ENCODE data around the gene TMEM190.

Gene TMEM190

DNA sequence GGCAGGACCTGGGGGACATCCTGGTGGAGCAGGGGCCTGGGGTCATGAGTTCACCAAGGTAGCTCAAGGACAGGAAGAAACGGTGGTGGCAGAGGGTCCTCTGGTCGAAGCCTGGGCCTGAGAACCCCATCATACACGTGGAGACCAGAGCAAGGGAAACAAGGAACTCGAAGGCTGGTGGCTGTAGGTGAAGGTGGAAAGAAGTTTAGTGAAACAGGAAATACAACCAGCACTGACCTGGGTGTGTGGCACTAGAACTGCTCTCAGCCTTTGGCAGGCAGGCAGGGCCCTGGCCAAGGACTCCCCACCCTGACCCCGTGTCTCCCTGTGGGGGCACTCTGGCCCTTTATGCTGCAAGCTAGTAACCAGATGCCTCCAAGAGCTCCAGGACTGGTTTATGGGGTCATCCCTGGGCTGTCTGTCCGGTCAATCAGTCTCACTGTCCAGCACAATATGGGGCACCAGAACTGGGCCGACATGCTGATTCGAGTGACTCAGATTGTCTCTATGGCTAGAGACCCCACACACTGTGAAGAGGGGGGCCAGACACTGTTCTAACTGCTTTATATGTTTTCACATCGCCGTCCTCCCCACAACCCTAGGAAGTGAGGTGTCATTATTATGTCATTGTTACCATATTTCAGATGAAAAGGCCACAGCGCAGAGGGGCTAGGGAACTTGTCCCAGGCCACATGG is 25.9 kb upstream of the TMEM190 start:
- FAIRE-seq (no peak), DNase-seq (ENCODE audit: low spot score) (no peak)

DNA sequence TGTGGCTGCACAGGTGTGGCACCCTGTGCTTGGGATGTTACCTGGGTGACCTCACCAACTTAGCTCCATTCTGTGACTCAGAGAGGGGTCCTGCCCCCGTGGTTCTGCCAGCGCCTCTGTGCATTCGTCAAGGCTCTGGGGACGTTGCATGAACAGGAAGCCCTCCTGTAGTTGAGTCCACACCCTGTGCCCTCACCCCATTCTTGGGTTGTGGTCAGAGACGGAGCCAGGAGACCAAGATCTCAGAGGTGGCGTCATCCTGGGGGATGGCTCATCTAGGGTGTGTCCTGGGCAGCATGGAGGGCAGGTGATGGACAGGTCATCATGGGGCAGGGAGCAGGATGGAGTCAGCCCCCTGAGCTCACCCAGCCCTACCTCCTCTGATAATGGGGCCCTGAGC is 24.6 kb upstream of the TMEM190 start:
- DNase-seq (ENCODE audit: low spot score): no peak
- no peak for FAIRE-seq

DNA sequence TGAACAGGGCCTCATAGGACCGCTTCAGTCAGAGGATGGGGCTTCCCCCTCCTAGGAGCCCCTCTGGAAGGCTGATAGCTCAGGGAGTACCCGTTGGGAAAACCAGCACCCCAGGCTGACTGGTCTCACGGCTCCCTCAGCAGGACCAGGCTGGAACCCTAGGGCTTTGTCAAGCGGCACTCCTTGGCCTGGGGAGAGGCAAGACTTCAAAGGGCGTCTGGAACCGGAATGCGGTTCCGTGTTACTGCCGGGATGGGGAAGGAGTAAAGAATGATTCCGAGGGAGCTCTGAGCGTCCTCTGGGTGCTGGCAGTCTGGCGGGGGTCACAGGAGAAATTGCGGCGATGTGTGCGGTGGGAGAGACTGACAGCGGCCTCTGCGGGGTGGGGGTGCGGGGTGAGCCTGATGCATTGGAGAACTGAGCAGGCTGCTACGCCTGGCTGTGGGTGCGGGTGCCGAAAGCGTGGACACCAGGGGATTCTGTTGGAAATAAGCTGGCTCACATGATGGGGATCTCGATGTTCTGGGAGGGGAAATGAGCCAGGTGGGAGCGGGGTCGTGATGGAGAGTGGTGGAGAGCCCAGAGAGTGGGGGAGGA is 24.0 kb upstream of the TMEM190 start:
- FAIRE-seq (no peak), DNase-seq (ENCODE audit: low spot score) (no peak)

DNA sequence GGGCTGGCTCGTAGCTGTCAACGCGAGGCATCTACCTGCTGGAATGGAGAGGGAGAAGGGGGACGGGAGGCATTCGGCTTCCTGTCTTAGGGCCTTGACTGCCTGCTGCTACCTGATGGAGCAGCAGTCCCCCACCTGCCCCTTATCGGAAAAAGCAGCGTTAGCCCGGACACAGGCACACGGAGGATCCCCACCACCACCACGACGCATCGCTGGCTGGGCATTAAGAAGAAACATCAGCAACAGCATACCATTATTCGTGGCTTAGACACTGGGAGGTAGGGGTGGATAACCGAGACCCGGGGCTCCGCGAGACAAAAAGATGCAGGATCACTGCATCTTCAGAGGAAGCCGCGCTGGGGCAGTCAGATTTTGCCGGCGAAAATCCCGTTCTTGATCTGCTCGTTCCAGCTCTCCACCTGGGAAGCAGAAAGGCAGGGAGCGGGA is 23.2 kb upstream of the TMEM190 start:
- no peak for DNase-seq (ENCODE audit: low spot score)
- no peak for FAIRE-seq

DNA sequence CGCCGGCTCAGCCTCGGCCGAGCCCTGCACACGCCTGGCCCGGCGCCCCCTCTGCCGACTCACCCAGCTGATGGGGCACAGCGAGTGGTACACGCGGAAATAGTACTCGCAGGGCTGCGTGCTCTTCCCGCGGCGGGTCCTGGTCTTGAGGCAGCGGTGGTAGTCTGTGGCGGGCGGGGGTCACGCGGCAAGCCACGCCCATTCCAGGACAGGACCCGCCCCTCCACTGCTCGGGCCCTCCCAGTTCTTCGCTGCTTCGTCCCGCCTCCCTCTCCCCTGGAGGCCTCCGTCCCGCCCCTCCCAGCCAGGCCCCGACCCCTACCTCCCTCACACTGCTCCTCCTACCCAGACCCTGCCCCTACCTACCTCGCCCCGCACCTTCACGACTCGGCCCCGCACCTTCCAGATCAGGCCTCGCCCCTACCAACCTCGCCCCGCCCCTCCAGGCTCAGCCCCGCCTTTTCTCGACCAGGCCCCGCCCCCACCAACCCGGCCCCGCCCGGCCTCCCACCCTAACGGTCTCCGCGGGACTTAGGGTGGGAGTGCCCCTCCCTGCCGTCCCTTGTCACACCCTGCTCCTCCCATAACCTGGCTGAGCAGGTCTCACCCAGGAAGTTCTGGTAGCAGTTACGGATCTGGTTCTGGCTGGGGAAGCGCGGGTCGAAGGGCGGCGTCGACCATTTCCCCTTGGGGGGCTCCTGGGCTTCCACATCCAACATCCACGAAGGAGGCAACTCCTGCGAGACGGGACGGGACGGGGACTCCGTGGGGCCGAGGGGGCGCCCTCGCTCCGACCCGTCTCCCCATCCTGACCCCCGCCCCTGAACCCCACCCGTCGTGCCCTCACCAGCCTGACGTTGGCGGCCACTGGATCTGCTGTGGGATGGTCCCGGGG is 22.6 kb upstream of the TMEM190 start:
- no peak for DNase-seq (ENCODE audit: low spot score)
- FAIRE-seq: no peak

DNA sequence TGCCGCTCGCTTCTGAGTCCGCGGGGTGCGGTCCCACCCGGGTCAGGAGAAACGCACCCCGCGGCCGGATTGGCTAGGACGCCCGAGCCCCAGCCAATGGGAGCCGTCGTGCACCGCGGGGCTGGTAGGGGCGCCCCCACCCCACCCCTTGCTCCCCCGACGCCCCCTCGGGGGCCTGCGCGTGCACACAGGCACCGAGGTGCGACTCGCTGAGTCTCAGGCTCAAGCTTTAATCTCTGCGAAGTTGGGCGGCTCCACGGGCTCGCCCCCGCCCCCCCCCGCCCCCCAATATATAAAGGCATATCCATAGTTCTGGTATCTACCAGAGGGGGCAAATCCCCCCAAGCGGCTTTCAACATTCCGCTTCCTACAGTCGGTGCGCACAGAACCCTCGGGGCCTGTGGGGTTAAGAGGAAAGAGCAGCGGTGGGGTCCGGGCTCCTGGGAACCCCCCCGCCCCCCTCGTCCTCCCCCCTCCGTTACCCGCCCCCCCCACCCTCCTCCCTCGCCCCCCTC is 21.9 kb upstream of the TMEM190 start, which contains the start of gene COX6B2:
Gene COX6B2 (minus strand): TSS at position 22 of the 515 bp plus-strand sequence. CDS start 198 bp downstream, outside the sequence.
- DNase-seq (ENCODE audit: low spot score): no peak
- no peak for FAIRE-seq

DNA sequence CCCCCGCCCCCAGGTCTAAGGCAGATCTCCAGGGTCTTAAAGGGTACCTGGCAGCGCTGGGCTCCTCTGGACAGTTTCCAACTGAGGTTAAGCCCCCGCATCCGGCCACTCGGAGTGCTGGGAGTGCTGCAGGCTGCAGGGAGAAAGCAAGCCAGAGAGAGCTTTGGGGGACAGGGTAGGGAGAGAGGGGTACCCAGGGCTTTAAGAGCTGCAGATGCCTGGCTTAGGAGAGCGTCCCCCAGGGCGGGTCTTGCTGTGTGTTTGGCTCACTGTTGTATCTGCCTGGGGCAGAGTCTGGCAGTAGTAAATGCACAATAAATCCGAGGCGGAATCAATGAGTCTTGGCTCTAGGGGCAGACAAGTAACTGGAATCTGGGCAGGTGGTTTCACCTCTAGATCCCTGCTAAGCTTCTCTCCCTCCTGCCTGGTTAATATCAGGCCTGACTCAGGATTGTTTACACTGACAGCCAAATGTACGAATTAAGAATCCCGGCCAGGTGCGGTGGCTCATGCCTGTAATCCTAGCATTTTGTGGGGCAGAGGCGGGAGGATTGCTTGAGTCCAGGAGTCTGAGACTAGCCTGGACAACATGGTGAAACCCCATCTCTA is 21.3 kb upstream of the TMEM190 start:
- FAIRE-seq (no peak), DNase-seq (ENCODE audit: low spot score) (no peak)

DNA sequence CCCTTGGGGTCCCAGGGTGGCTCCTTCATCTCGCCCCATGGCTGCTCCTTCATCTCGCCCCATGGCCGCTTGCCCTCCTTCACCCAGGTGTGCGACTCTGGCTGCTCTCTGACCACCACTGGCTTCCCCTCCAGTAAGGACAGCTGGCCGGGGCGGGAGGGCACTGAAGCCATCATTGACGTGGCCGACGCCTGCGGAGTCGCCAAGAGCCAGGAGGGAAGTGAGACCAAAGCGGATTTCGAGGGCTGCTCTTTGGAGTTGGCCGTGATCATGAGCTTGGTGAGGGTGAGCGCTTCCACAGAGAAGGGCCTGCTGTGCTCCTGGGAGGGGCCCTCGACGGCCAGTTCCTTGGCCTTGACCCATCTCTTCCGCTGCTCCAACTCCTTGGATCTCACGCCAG is 18.1 kb upstream of the TMEM190 start:
- DNase-seq (ENCODE audit: low spot score): no peak
- no peak for FAIRE-seq

DNA sequence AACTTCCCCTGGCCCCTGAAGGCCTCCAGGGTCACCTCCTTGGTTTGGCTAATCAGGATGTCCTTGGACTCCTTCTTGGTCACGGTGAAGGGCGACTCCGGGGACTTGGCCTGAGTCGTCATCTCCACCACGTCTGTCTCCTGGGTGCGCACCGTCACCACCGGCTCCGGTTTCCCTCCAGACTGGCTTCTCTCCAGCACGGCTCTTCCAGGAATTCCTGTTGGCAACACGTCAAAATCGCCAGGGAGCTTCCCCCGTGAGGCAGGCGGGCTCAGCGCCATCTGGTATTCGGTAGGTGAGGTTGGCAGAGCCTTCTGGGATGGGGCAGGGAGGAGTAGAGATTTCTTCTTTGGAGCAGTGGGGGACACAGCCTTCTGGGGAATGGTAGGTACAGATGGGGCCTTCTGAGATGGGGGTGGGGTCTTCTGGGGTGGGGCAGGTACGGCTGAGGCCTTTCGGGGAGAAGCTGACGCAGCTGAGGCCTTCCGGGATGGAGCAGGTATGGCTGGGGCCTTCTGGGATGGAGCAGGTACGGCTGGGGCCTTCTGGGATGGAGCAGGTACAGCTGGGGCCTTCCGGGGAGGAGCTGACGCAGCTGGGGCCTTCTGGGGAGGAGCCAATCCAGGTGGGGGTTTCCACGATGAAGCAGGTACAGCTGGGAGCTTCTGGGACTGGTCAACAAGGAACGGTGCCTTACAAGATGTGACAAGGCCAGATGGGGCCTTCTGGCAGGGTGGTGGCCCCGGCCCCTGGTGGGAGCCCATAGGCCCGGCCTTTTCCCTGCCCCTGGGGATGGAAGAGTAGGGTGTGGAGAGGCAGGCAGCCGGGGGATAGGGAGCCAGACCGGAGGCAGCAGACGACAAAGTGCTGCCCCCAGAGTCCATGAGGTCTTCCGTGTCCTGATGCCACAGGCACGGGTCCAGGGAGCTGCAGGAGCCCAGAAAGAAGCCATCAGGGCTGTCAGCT is 17.4 kb upstream of the TMEM190 start:
- no peak for FAIRE-seq
- no peak for DNase-seq (ENCODE audit: low spot score)

DNA sequence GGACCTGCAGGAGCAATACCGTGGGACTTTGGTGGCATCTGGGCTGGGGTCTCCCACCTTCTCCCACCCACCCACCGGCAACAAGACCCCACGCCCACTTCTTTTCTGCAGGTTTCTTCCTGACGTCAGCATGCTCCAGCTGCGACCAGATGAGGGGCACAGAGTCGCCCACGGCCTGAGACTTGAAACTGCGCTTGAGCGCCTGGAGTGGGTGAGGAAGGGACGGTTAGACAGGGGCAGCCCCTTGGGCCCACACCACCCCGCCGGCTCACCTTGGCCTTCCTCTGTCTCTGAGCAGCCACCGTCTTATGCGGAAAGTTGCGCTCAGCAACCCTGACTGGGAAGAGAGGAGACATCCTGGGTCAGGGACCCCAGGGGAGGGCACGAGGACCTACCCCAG is 15.7 kb upstream of the TMEM190 start:
- no peak for DNase-seq (ENCODE audit: low spot score)
- no peak for FAIRE-seq

DNA sequence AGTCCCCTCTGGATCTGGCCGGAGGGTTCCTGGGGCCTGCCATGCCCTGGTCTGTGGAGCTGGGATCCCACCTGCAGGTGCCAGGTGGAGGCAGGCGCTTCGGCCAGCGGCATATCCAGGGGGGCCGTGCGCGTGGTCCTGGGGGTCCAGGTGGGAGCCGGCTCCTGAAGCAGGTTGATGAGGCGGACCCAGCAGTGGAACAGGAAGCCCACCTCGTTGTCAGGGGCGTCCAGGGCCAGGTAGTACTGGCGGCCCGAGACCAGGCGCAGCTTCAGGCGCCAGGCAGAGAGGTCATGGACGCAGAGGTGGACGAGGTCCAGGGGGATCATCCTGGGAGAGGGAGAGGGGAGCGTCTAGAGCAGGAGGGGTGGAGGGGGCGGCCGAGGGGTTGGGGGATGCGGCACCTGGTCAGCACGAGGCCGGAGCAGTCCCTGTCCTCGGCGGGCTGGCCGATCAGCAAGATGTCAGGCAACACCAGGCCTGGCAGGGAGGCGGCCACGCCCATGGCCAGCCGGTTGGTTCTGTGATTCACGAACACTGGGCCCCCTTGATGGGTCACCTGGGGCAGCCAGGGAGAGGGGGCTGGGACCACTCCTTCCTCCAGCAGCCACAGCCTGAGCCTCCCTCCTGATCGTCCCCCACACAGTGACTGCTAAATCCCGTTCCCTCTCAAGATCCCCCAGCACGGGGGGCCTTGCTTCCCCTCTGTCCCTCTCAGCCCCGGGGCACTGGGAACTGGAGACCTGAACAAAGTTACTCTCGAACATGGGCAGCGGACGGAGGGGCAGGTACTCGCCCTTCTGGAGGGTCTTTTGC is 14.2 kb upstream of the TMEM190 start:
- DNase-seq (ENCODE audit: low spot score) (no peak), FAIRE-seq (no peak)

DNA sequence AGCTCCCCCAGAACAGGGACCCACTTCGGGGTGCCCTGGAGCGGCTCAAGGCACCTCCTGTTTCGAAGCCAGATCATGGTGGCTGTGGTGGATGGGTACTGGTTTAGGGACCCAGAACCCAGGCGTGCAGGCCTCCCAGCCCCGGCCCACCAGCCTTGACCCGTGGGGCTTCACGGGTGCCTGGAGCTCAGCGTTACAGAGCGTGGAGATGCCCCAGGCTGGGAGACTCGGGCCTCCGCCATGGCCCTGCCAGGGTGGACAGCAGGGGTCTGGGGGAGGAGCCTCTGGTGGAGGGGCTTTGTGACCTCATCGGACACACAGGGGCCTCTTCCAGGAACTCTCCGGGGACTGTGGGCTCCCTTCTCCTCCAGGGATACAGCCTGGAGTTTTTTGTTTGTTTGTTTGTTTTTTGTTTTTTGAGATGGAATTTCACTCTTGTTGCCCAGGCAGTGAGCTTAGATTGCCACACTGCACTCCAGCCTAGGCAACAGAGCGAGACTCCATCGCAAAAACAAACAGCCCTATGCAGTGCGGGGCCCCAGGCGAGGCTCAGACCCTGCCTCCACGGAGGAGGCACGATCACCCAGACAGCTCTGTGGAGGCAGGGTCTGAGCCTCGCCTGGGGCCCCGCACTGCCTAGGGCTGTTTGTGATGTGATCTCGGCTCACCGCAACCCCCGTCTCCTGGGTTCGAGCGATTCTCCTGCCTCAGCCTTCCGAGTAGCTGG is 13.5 kb upstream of the TMEM190 start, which contains the start of gene GARIN5B:
Gene GARIN5B (minus strand): TSS at position 271 of the 727 bp plus-strand sequence. CDS start 194 bp downstream, at position 77.
- DNase-seq (ENCODE audit: low spot score) (no peak), FAIRE-seq (no peak)

DNA sequence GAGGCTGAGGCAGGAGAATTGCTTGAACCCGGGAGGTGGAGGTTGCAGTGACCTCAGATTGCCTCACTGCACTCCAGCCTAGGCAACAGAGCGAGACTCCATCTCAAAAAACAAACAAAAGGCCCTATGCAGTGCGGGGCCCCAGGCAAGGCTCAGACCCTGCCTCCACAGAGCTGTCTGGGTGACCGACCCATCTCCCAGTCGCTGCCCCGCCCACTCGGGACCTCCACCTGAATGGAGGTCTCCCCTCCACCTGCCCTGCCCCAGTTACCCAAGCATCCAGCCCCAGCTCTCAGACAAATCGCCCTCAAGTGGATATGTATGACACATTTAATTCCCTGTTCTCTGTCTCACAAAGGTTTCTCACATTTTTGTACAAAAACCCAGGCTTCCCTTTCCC is 11.4 kb upstream of the TMEM190 start:
- DNase-seq (ENCODE audit: low spot score) (no peak), FAIRE-seq (no peak)

DNA sequence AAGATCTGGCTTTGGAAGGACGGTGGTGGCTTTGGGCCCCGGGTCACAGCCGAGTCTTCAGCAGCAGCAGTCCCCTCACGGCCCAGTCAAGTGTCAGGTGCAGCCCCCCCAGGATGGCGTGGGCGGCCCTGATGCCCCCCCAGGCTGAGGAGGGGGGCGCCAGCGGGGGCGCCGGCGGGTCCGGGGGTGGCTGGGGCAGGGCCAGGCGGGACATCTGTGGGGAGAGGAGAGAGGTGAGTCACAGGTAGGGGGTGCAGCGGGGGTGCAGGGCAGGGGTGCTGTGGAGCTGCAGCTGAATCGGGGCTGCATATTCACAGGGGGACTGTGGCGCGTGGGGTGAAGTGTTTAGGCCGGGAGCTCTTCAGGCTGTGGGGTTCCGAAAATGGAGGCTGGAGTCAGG is 10.7 kb upstream of the TMEM190 start:
- FAIRE-seq: no peak
- no peak for DNase-seq (ENCODE audit: low spot score)

DNA sequence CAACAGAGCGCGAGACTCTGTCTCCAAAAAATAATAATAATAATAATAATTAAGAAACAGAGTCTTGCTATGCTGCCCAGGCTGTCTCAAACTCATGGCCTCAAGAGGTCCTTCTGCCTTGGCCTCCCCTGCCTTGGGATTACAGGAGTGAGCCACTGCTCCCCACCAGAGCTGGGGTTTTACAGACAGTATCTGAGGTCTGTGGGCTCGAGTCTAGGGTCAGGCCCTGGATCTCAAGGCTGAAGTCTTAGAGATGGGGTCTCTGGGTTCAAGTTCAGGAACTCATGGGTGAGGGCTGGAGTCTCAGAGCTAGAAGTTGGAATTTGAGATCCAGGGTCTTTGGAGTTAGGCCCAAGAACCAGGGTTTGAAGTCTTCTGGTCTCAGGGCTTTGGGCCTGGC is 9.8 kb upstream of the TMEM190 start:
- FAIRE-seq: no peak
- DNase-seq (ENCODE audit: low spot score): no peak

DNA sequence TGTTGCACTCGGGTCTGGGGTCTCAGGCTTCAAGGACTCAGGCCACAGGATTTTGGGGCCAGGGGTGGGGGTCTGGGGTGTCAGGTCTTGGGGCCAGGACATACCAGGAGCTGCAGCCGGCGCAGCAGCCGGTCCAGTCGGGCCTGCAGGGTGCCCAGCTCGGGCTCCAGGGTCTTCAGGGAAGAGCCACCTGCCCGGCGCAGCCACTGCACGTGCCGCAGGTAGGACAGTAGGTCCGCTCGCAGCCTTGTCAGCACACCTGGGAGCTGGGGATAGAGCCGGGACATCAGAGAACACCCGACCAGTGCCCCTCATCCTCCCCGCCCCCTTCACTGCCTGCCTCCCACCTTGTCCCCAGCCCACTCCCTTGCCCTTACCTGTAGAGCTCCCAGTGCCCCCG is 8.5 kb upstream of the TMEM190 start:
- FAIRE-seq (no peak), DNase-seq (ENCODE audit: low spot score) (no peak)

DNA sequence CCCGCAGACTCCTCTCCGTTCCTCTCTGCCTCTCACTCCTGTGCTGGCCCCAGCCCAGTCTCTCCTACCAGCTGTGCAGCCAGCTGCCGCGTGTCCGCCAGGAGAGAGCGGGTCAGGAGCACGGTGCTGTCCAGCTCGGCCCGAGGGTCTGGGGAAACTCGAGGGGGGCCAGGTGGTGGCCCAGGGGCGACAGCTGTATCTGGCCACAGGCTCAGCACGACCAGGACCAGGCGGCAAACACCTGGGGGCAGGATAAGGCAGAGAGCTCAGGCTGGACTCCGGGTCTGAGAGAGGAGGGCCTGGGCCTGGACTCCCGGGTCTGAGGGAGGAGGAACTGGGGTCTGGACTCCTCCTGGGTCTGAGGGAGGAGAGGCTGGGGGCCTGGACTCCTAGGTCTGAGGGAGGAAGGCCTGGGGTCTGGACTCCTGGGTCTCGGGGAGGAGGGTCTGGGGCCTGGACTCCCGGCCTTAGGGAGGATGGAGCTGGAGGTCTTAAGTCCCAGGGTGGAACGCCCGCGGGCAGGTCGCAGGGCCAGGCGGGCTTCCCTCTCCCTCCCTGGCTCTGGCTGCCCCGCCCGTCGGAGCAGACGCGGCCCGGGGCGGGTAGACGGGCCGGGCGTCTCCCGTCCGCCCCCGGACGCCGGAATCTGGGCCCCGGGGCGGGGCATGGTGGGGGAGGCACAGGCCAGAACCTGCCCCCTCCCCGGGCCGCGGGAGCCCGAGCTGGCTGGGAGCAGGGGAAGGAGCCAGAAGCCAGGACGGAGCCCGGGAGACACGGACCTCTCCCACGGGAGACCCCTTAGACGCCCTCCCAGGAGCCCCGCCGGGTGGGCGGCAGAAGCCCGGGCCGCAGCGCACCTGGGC is 7.7 kb upstream of the TMEM190 start:
- DNase-seq (ENCODE audit: low spot score) (no peak), FAIRE-seq (no peak)

Data from RCC 7860 (cell line).